Heart right ventricle (tissue), 12 donors: ENCODE data around the gene USP37. TPM values are rescaled to one million over a fixed set of nuclear protein-coding genes. Genes with fewer than 3 reads are reported as not detected.

Source experiments
- microRNA-seq, 2 donors: library from miRNA; unstranded; fragments of <30 nt; microRNA quantifications; one replicate each; pipeline ENCODE4 v1.2.0, GENCODE V29; 2021
- polyA plus RNA-seq, 2 donors: library from polyadenylated mRNA; stranded (reverse); fragments of 200-250 nt; gene quantifications; one replicate each; pipeline ENCODE4 v1.2.3, GENCODE V29; 2013
- total RNA-seq, 10 donors: library from RNA; stranded (reverse); fragmentation: NEBNext Ultra II Directional in 3 of 10; extraction: Animal tissue kit (Norgen Biotek cat#: 25700) in 3 of 10; gene quantifications; one replicate each; pipeline versions ENCODE4 v1.2.1 to v1.2.4, GENCODE V29; 2021 to 2023
- donor health status: ischemic (EF 13 %, LVEDD 7.1; RV severe dilation, severe dysfunction).
- donor health status: healthy with polysubstance abuse.
- donor health status: DM: no; HTN: yes; CAD: no.
- donor health status: DM: no; HTN: no; CAD: no.
- donor health status: ischemic (EF 25% LVEDD 6.9; RV normal size, moderate dysfunction).
- donor health status: ischemic (EF 25% LVEDD 5.7; RV mildly dilated, moderate dysfunction).
- donor health status: healthy.
- donor health status: nonischemic (EF 11% LVEDD 7.7; RV severe dilation, severe dysfunction).
- donor health status: DM: yes; HTN: yes; CAD: no.
- donor health status: PGD.
- donor health status: ischemic (EF 29% LVEDD 5.4; RV normal size, mild dysfunction).
- donor health status: nonischemic (EF 23%, LVEDD 6.1; RV moderate dilation, normal function).

USP37 gene
- total and polyA plus RNA-seq, 12 donors = 1.8 to 11.1 (median 8.4) TPM

Small RNA genes within 50 kb of the gene (microRNA-seq; reads per million reads assigned to microRNA genes)
- gene MIR26B = 68,788 to 89,257 reads per million in 2 donors

Other genes with a start within 250 kb of the USP37 start
- not detected for gene CATIP, start 211.5 kb downstream of the USP37 start, total RNA-seq
- under 1 TPM in 1 of 2 donors, not detected in 1; 0.04 TPM for gene CATIP, start 211.5 kb downstream of the USP37 start, polyA plus RNA-seq
- gene SLC11A1, start 186.1 kb downstream of the USP37 start, total RNA-seq = 1 to 10 TPM in 9 of 10 donors, under 1 TPM in 1; 0.64 to 9.1 (median 4.0) TPM
- 1 to 10 TPM; 4.5 to 8.0 TPM for gene SLC11A1, start 186.1 kb downstream of the USP37 start, polyA plus RNA-seq
- 100 to 1,000 TPM in 2 of 10 donors, 10 to 100 TPM in 8; 77.9 to 118 (median 89.5) TPM for gene CTDSP1, start 168.5 kb downstream of the USP37 start, total RNA-seq
- gene CTDSP1, start 168.5 kb downstream of the USP37 start, polyA plus RNA-seq = 10 to 100 TPM; 84.2 to 95.0 TPM
- not detected for gene VIL1, start 149.2 kb downstream of the USP37 start, total RNA-seq
- gene VIL1, start 149.2 kb downstream of the USP37 start, polyA plus RNA-seq = under 1 TPM in 1 of 2 donors, not detected in 1; 0.06 TPM
- 10 to 100 TPM; 15.7 to 28.2 (median 21.1) TPM for gene CNOT9, start 488 bp upstream of the USP37 start, total RNA-seq
- gene CNOT9, start 488 bp upstream of the USP37 start, polyA plus RNA-seq = 10 to 100 TPM; 16.9 to 17.6 TPM
- 1 to 10 TPM in 6 of 10 donors, under 1 TPM in 4; 0.42 to 2.3 (median 1.1) TPM for gene PLCD4, start 39.5 kb upstream of the USP37 start, total RNA-seq
- gene PLCD4, start 39.5 kb upstream of the USP37 start, polyA plus RNA-seq = under 1 TPM; 0.23 to 0.59 TPM
- gene ZNF142, start 91.3 kb upstream of the USP37 start, total RNA-seq = 10 to 100 TPM; 17.9 to 29.5 (median 22.9) TPM
- 10 to 100 TPM in 1 of 2 donors, 1 to 10 TPM in 1; 4.4 to 10.2 TPM for gene ZNF142, start 91.3 kb upstream of the USP37 start, polyA plus RNA-seq
- 10 to 100 TPM; 34.8 to 53.8 (median 44.6) TPM for gene BCS1L, start 91.3 kb upstream of the USP37 start, total RNA-seq
- gene BCS1L, start 91.3 kb upstream of the USP37 start, polyA plus RNA-seq = 10 to 100 TPM; 52.8 to 84.2 TPM
- 10 to 100 TPM; 13.5 to 20.3 (median 16.3) TPM for gene RNF25, start 103.7 kb upstream of the USP37 start, total RNA-seq
- 10 to 100 TPM; 18.1 to 25.4 TPM for gene RNF25, start 103.7 kb upstream of the USP37 start, polyA plus RNA-seq
- gene STK36, start 103.7 kb upstream of the USP37 start, total RNA-seq = 10 to 100 TPM in 1 of 10 donors, 1 to 10 TPM in 9; 4.2 to 16.0 (median 6.5) TPM
- 10 to 100 TPM in 1 of 2 donors, 1 to 10 TPM in 1; 7.5 to 18.8 TPM for gene STK36, start 103.7 kb upstream of the USP37 start, polyA plus RNA-seq
- 1 to 10 TPM; 4.3 to 8.2 (median 6.4) TPM for gene TTLL4, start 142.5 kb upstream of the USP37 start, total RNA-seq
- gene TTLL4, start 142.5 kb upstream of the USP37 start, polyA plus RNA-seq = 10 to 100 TPM in 1 of 2 donors, 1 to 10 TPM in 1; 7.3 to 10.3 TPM
- 10 to 100 TPM in 2 of 10 donors, 1 to 10 TPM in 8; 3.7 to 12.8 (median 7.1) TPM for gene CYP27A1, start 213.8 kb upstream of the USP37 start, total RNA-seq
- 1 to 10 TPM; 8.9 to 9.1 TPM for gene CYP27A1, start 213.8 kb upstream of the USP37 start, polyA plus RNA-seq